Testis (tissue), 2 donors: Measurements from ENCODE around the gene PRR5.
A peak's percentile ranks its signal among the peaks of the same experiment; 100 is the strongest.

ENCODE experiments used
- CTCF ChIP-seq, 3 experiments: fragments of 450-650 bp in 2 of 3; fragments of 200-600 bp in 1 of 3; sonication (generic) in 1 of 3; IDR thresholded peaks; one replicate each; pipeline ENCODE4 v1.5.1; 2016 to 2019; ENCODE audit warnings: antibody characterized with exemption in 3 of 3, mild to moderate bottlenecking in 2 of 3, moderate library complexity in 1 of 3
- POLR2A ChIP-seq: fragments of 450-650 bp; IDR thresholded peaks from one replicate; pipeline ENCODE4 v1.6.1; 2017; ENCODE audit warnings: antibody characterized with exemption, mild to moderate bottlenecking, moderate library complexity

GRCh38 chr22:44735518-44736428 lies 33.8 kb downstream of the PRR5 start:
- TF ChIP-seq POLR2A (no peak), CTCF (IDR thresholded peaks at IDR 0.05) (peak; percentile 97 to 100 (median 97))
